Activated CD8-positive, alpha-beta T cell treated with anti-CD3 and anti-CD28 coated beads for 36 hours (primary cell): Measurements from ENCODE around the gene SLC35F4. TPM values are rescaled to one million over a fixed set of nuclear protein-coding genes. Genes with fewer than 3 reads are reported as not detected.

Experiments
- ATAC-seq: fragments of 200-7000 bp; cut with Tn5 transposase; one replicate; pipeline ENCODE4 v1.10.0; 2021; ENCODE audit warnings: mild to moderate bottlenecking, moderate library complexity
- CTCF ChIA-PET: fragments of 350-600 bp; sonication (Branson Sonifier 250); formaldehyde crosslinking; loops from one replicate; lab custom pipeline; 2021; ENCODE audit warnings: antibody characterized with exemption; lab: Charles Lee
- POLR2A ChIA-PET: fragments of 350-600 bp; sonication (Branson Sonifier 250); formaldehyde crosslinking; loops from one replicate; lab custom pipeline; 2021; ENCODE audit warnings: antibody characterized with exemption; lab: Charles Lee
- DNase-seq: peaks from one replicate; pipeline ENCODE4 v3.0.0-alpha.2; 2020
- H3K27ac Mint-ChIP-seq: one replicate; pipeline ENCODE4 v1.8.0; 2021; ENCODE audit warnings: mild to moderate bottlenecking, mixed read lengths
- H3K27me3 Mint-ChIP-seq: one replicate; pipeline ENCODE4 v1.8.0; 2021; ENCODE audit warnings: mixed read lengths
- H3K36me3 Mint-ChIP-seq: one replicate; pipeline ENCODE4 v1.8.0; 2021; ENCODE audit warnings: low read depth, mixed read lengths
- H3K4me1 Mint-ChIP-seq: one replicate; pipeline ENCODE4 v1.8.0; 2021; ENCODE audit warnings: low read depth, mixed read lengths
- H3K4me3 Mint-ChIP-seq: one replicate; pipeline ENCODE4 v1.8.0; 2021; ENCODE audit warnings: mild to moderate bottlenecking, moderate library complexity, mixed read lengths
- H3K9me3 Mint-ChIP-seq: one replicate; pipeline ENCODE4 v1.8.0; 2021; ENCODE audit warnings: mixed read lengths
- CTCF ChIP-seq: fragments of 200-600 bp; IDR thresholded peaks from one replicate; pipeline ENCODE4 v1.8.0; 2022; ENCODE audit warnings: antibody characterized with exemption, mild to moderate bottlenecking
- intact Hi-C: fragments of 100-400 bp; cut with micrococcal nuclease; formaldehyde crosslinking; loops from one replicate; pipeline ENCODE4 v1.10.0; 2022
- total RNA-seq, 2 experiments: library from RNA; stranded (reverse); gene quantifications; one replicate each; pipeline ENCODE4 v1.2.3, GENCODE V29; 2021

SLC35F4 gene
- total RNA-seq, 2 experiments from 2014 or later, result not detected

- DNase-seq, result no peak
- H3K27ac Mint-ChIP-seq, result no peak overlapping the region
- H3K4me3 Mint-ChIP-seq, result no peak overlapping the region
- no peak for ATAC-seq
- no peaks in the 10 kb centered on the region for H3K36me3 Mint-ChIP-seq
- no peaks in the 10 kb centered on the region for H3K4me1 Mint-ChIP-seq
- ChIA-PET POLR2A (no interaction called here), CTCF (no interaction called here)
- intact Hi-C loops, result no loop called here
- no peak for TF ChIP-seq CTCF
- H3K27me3 Mint-ChIP-seq, result no peaks in the 10 kb centered on the region
- no peaks in the 10 kb centered on the region for H3K9me3 Mint-ChIP-seq
Measured at GRCh38 chr14:57749267-57749666, 116.6 kb downstream of the SLC35F4 start.

GRCh38 chr14:57748279-57748678 lies 117.6 kb downstream of the SLC35F4 start:
- Mint-ChIP-seq H3K27ac (no peak overlapping the region), H3K4me1 (no peaks in the 10 kb centered on the region), H3K27me3 (no peaks in the 10 kb centered on the region), H3K9me3 (no peaks in the 10 kb centered on the region), H3K36me3 (no peaks in the 10 kb centered on the region), H3K4me3 (no peak overlapping the region)
- ATAC-seq (no peak), DNase-seq (no peak)
- ChIA-PET CTCF (no interaction called here), POLR2A (no interaction called here)
- TF ChIP-seq CTCF, result no peak
- intact Hi-C loops, result no loop called here

- H3K36me3 Mint-ChIP-seq, result no peaks in the 10 kb centered on the region
- H3K27me3 Mint-ChIP-seq, result no peaks in the 10 kb centered on the region
- ChIA-PET CTCF (no interaction called here), POLR2A (no interaction called here)
- no peak overlapping the region for H3K4me3 Mint-ChIP-seq
- TF ChIP-seq CTCF, result no peak
- ATAC-seq, result no peak
- intact Hi-C loops, result no loop called here
- H3K4me1 Mint-ChIP-seq, result no peaks in the 10 kb centered on the region
- no peak for DNase-seq
- H3K27ac Mint-ChIP-seq, result no peak overlapping the region
- no peaks in the 10 kb centered on the region for H3K9me3 Mint-ChIP-seq
Measured at GRCh38 chr14:57747036-57747435, 118.9 kb downstream of the SLC35F4 start.

GRCh38 chr14:57746563-57746962 lies 119.3 kb downstream of the SLC35F4 start:
- Mint-ChIP-seq H3K4me1 (no peaks in the 10 kb centered on the region), H3K27ac (no peak overlapping the region), H3K9me3 (no peaks in the 10 kb centered on the region), H3K36me3 (no peaks in the 10 kb centered on the region), H3K27me3 (no peaks in the 10 kb centered on the region), H3K4me3 (no peak overlapping the region)
- intact Hi-C loops, result no loop called here
- ATAC-seq (no peak), DNase-seq (no peak)
- TF ChIP-seq CTCF, result no peak
- ChIA-PET POLR2A (no interaction called here), CTCF (no interaction called here)

- CTCF ChIA-PET, result no interaction called here
- DNase-seq (no peak), ATAC-seq (no peak)
- intact Hi-C loops, result no loop called here
- H3K9me3 Mint-ChIP-seq, result no peaks in the 10 kb centered on the region
- TF ChIP-seq CTCF, result no peak
- H3K4me3 Mint-ChIP-seq, result no peak overlapping the region
- no peak overlapping the region for H3K27ac Mint-ChIP-seq
- POLR2A ChIA-PET, result no interaction called here
- H3K27me3 Mint-ChIP-seq, result no peaks in the 10 kb centered on the region
- H3K4me1 Mint-ChIP-seq, result no peaks in the 10 kb centered on the region
- no peaks in the 10 kb centered on the region for H3K36me3 Mint-ChIP-seq
Measured at GRCh38 chr14:57739516-57739915, 126.4 kb downstream of the SLC35F4 start.
